SK-N-SH treated with all-trans-retinoic acid at 6 μM for 48 hours (cell line): ENCODE results near the gene OR5M10.

Experiments used
- ATAC-seq: fragments of 200-7000 bp; cut with Tn5 transposase; 3 replicates; pipeline ENCODE4 v1.9.1; 2020; ENCODE audit warnings: mild to moderate bottlenecking, moderate library complexity
- ESRRG ChIP-seq: fragments of 250-450 bp; sonication (Bioruptor Pico); IDR thresholded peaks from 2 replicates; pipeline ENCODE4 v1.6.1; 2021; ENCODE audit warnings: mild to moderate bottlenecking
- ZFP3 ChIP-seq: fragments of 250-450 bp; sonication (Bioruptor Pico); IDR thresholded peaks from 2 replicates; pipeline ENCODE4 v1.5.0; 2020; ENCODE audit warnings: mild to moderate bottlenecking, moderate library complexity
- ZNF565 ChIP-seq: fragments of 450-650 bp; formaldehyde crosslinking; conservative IDR thresholded peaks from 2 replicates; pipeline ENCODE4 v1.5.0; 2020; ENCODE audit warnings: low read depth, mild to moderate bottlenecking, moderate library complexity
- TF ChIP-seq, protein P1 (sequence below): fragments of 250-450 bp; sonication (Bioruptor Pico); IDR thresholded peaks from 2 replicates; pipeline ENCODE4 v1.5.0; 2020; ENCODE audit warnings: mild to moderate bottlenecking, moderate library complexity

The OR5M10 gene

GRCh38 chr11:56531856-56532255 is 45.7 kb downstream of the OR5M10 start:
- ATAC-seq, result no peak
- TF ChIP-seq, protein P1, sequence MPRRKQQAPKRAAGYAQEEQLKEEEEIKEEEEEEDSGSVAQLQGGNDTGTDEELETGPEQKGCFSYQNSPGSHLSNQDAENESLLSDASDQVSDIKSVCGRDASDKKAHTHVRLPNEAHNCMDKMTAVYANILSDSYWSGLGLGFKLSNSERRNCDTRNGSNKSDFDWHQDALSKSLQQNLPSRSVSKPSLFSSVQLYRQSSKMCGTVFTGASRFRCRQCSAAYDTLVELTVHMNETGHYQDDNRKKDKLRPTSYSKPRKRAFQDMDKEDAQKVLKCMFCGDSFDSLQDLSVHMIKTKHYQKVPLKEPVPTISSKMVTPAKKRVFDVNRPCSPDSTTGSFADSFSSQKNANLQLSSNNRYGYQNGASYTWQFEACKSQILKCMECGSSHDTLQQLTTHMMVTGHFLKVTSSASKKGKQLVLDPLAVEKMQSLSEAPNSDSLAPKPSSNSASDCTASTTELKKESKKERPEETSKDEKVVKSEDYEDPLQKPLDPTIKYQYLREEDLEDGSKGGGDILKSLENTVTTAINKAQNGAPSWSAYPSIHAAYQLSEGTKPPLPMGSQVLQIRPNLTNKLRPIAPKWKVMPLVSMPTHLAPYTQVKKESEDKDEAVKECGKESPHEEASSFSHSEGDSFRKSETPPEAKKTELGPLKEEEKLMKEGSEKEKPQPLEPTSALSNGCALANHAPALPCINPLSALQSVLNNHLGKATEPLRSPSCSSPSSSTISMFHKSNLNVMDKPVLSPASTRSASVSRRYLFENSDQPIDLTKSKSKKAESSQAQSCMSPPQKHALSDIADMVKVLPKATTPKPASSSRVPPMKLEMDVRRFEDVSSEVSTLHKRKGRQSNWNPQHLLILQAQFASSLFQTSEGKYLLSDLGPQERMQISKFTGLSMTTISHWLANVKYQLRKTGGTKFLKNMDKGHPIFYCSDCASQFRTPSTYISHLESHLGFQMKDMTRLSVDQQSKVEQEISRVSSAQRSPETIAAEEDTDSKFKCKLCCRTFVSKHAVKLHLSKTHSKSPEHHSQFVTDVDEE, result no peak
- TF ChIP-seq ESRRG (CRISPR knock-in tag), result no peak
- TF ChIP-seq ZNF565 (CRISPR knock-in tag), result no peak
- TF ChIP-seq ZFP3 (CRISPR knock-in tag), result no peak
